ENCODE data around the gene SCRT2. TPM values are rescaled to one million over a fixed set of nuclear protein-coding genes. Genes with fewer than 3 reads are reported as not detected.

The SCRT2 gene
- total and polyA plus RNA-seq, 2 of the 4 experiments (the other 2 are of a cell fraction), result not detected

DNA sequence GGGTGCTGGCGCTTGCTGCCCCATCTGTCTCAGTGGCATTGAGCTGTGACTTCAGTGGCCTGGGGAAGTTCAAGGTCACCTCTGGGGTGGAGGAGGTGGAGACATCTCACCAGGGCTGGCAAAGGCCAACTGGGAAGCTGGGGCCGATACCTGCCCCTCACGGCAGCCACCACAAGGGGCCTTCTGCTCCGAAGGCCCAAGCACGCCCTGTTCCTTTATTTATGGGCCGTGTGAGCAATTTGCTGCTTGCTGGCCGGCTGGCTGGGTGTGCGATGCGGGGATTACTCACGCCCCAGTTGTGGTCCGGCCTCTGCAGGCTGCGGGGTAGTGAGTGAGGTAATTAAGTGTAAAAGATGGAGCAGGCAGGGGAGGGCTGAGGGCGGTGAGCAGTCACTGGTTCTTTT is 13.2 kb upstream of the SCRT2 start:
- Histone ChIP-seq H3K23ac (ENCODE audit: low read depth, low read length) (no peak overlapping the region), H3K27ac (ENCODE audit: insufficient read depth, low read length) (no peak overlapping the region), H3K4me2 (ENCODE audit: low read depth, low read length) (no peak overlapping the region), H2AFZ (replicated peaks; ENCODE audit: low read length, poor library complexity) (no peak overlapping the region), H3K4ac (ENCODE audit: low read depth, low read length) (no peak overlapping the region), H4K5ac (ENCODE audit: low read depth, low read length) (no peak overlapping the region), H2BK5ac (ENCODE audit: low read depth, low read length, poor library complexity, severe bottlenecking) (no peak overlapping the region), H3K9ac (ENCODE audit: low read depth, low read length) (no peak overlapping the region), H3K9me3 (ENCODE audit: control insufficient read depth, insufficient read depth, low read length) (no peaks in the 10 kb centered on the region), H3K9me1 (ENCODE audit: insufficient read depth, low read length) (no peaks in the 10 kb centered on the region), H4K8ac (ENCODE audit: low read depth in 2 of 2, low read length in 2 of 2) (no peak overlapping the region), H3K79me1 (ENCODE audit: low read depth in 1 of 2, low read length in 2 of 2) (no peaks in the 10 kb centered on the region), H2BK20ac (ENCODE audit: low read depth, low read length) (no peak overlapping the region), H3K36me3 (ENCODE audit: control insufficient read depth, insufficient read depth, low read length) (no peaks in the 10 kb centered on the region), H3K14ac (replicated peaks; ENCODE audit: low read depth, low read length) (no peak overlapping the region), H2AK5ac (ENCODE audit: low read depth, low read length) (no peak overlapping the region), H3K56ac (ENCODE audit: extremely low read depth, insufficient read depth, low read length) (no peak overlapping the region), H2BK120ac (ENCODE audit: low read depth, low read length) (no peak overlapping the region), H3K27me3 (ENCODE audit: control insufficient read depth, insufficient read depth, low read length) (peaks cover 12% of the 10 kb centered on the region), H2BK15ac (ENCODE audit: low read depth, low read length) (no peak overlapping the region), H3K18ac (ENCODE audit: low read depth, low read length) (no peak overlapping the region), H3K4me1 (ENCODE audit: control insufficient read depth, insufficient read depth, low read length) (no peaks in the 10 kb centered on the region), H4K91ac (ENCODE audit: insufficient read depth, low read depth, low read length) (no peak overlapping the region), H4K20me1 (ENCODE audit: insufficient read depth, low read length) (no peaks in the 10 kb centered on the region), H2AK9ac (replicated peaks; ENCODE audit: low read depth, low read length, poor library complexity) (no peak overlapping the region), H3K4me3 (ENCODE audit: insufficient read depth, low read depth, low read length) (no peak overlapping the region)
- no TSS peak for BruUV-seq (replicated peaks)
- dilution Hi-C loops (cut with HindIII; ENCODE audit: low sequenced_read_pairs, unreplicated experiment) (no loop called here), intact Hi-C loops (cut with micrococcal nuclease) (no loop called here), in situ Hi-C loops (cut with MboI; ENCODE audit: low sequenced_read_pairs) (no loop called here)
- DNase-seq, result peak; percentile 2
- no peak; the same call in 1 of the 2 replicates for ATAC-seq (ENCODE audit: low read depth)
- POLR2A ChIA-PET (ENCODE audit: unreplicated experiment), result no interaction called here
- CTCF ChIA-PET, result no interaction called here
- TF ChIP-seq CHD1 (IDR thresholded peaks at IDR 0.05; ENCODE audit: low read depth, low read length) (no peak), NFE2L2 (IDR thresholded peaks at IDR 0.05; ENCODE audit: low read depth, low read length) (no peak), SMC3 (IDR thresholded peaks at IDR 0.05; ENCODE audit: low read depth, low read length) (no peak), RAD21 (IDR thresholded peaks at IDR 0.05; ENCODE audit: low read length) (no peak), MAFK (IDR thresholded peaks at IDR 0.05; ENCODE audit: low read depth, low read length) (no peak), FOS (IDR thresholded peaks at IDR 0.05; ENCODE audit: low read depth, low read length) (no peak), CEBPB (IDR thresholded peaks at IDR 0.05; ENCODE audit: low read depth, low read length) (no peak), ELK1 (IDR thresholded peaks at IDR 0.05; ENCODE audit: borderline replicate concordance, low read depth, low read length) (no peak), RFX5 (IDR thresholded peaks at IDR 0.05; ENCODE audit: low read depth, low read length) (no peak), MXI1 (IDR thresholded peaks at IDR 0.05; ENCODE audit: borderline replicate concordance, low read depth, low read length) (no peak), RCOR1 (IDR thresholded peaks at IDR 0.05; ENCODE audit: insufficient replicate concordance, low read length) (no peak), POLR2A (IDR thresholded peaks at IDR 0.05; ENCODE audit: low read depth, low read length) (no peak), MAZ (IDR thresholded peaks at IDR 0.05; ENCODE audit: borderline replicate concordance, low read depth, low read length) (no peak), BHLHE40 (IDR thresholded peaks at IDR 0.05; ENCODE audit: low read depth, low read length) (no peak)
- TF ChIP-seq, protein P1, sequence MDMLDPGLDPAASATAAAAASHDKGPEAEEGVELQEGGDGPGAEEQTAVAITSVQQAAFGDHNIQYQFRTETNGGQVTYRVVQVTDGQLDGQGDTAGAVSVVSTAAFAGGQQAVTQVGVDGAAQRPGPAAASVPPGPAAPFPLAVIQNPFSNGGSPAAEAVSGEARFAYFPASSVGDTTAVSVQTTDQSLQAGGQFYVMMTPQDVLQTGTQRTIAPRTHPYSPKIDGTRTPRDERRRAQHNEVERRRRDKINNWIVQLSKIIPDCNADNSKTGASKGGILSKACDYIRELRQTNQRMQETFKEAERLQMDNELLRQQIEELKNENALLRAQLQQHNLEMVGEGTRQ (IDR thresholded peaks at IDR 0.05; ENCODE audit: low read depth, low read length), result no peak
- TF ChIP-seq, protein P2, sequence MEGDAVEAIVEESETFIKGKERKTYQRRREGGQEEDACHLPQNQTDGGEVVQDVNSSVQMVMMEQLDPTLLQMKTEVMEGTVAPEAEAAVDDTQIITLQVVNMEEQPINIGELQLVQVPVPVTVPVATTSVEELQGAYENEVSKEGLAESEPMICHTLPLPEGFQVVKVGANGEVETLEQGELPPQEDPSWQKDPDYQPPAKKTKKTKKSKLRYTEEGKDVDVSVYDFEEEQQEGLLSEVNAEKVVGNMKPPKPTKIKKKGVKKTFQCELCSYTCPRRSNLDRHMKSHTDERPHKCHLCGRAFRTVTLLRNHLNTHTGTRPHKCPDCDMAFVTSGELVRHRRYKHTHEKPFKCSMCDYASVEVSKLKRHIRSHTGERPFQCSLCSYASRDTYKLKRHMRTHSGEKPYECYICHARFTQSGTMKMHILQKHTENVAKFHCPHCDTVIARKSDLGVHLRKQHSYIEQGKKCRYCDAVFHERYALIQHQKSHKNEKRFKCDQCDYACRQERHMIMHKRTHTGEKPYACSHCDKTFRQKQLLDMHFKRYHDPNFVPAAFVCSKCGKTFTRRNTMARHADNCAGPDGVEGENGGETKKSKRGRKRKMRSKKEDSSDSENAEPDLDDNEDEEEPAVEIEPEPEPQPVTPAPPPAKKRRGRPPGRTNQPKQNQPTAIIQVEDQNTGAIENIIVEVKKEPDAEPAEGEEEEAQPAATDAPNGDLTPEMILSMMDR (conservative IDR thresholded peaks at IDR 0.05; ENCODE audit: low read depth, low read length), result no peak
- WGBS, 2 experiments (ENCODE audit: extremely low coverage in 2 of 2, insufficient read length in 1 of 2), result no CpG with 5 or more reads among the region's 13 CpGs
